Right cardiac atrium (tissue), 5 donors: ENCODE measurements around the gene KCNK7. TPM values are rescaled to one million over a fixed set of nuclear protein-coding genes. Genes with fewer than 3 reads are reported as not detected.

Experiments
- ATAC-seq, 2 donors: fragments of 200-7000 bp; cut with Tn5 transposase; one replicate each; pipeline versions ENCODE4 v1.8.0 to v1.9.1; 2020; ENCODE audit warnings: moderate library complexity in 2 of 2, mild to moderate bottlenecking in 1 of 2
- DNase-seq, 3 donors: peaks; one replicate each; pipeline ENCODE4 v3.0.0-alpha.2; 2020
- H3K27ac ChIP-seq: one replicate; pipeline ENCODE4 v1.5.1; 2013; ENCODE audit warnings: mild to moderate bottlenecking, low read length, control low read depth, moderate library complexity
- H3K27me3 ChIP-seq: one replicate; pipeline ENCODE4 v1.6.1; 2013; ENCODE audit not compliant: control insufficient read depth, insufficient read depth
- H3K4me1 ChIP-seq: one replicate; pipeline ENCODE4 v1.6.1; 2013; ENCODE audit warnings: low read length; ENCODE audit not compliant: control insufficient read depth, insufficient read depth
- H3K4me3 ChIP-seq: one replicate; pipeline ENCODE4 v1.5.1; 2013; ENCODE audit warnings: low read length, control low read depth
- H3K9me3 ChIP-seq: one replicate; pipeline ENCODE4 v1.6.1; 2013; ENCODE audit warnings: low read length; ENCODE audit not compliant: control insufficient read depth
- WGBS: extraction: QIAGEN DNeasy Blood & Tissue Kit; methylation state at CpG from one replicate; pipeline ENCODE4 v1.1.7; 2013; 5-methylcytosine and 5-hydroxymethylcytosine counted together
- intact Hi-C, 4 donors: fragments of 100-400 bp; cut with DNase I; formaldehyde crosslinking; loops; one replicate each; pipeline versions ENCODE4 v1.11.0 to v1.14.0; 2022 to 2023
- polyA plus RNA-seq: library from polyadenylated mRNA; stranded (reverse); fragments of 200-250 nt; gene quantifications from one replicate; pipeline ENCODE4 v1.2.3, GENCODE V29; 2013
- total RNA-seq, 4 donors: library from RNA; stranded (reverse); fragmentation: NEBNext Ultra II Directional; extraction: Animal tissue kit (Norgen Biotek cat#: 25700); gene quantifications; one replicate each; pipeline ENCODE4 v1.2.1, GENCODE V29; 2021
- donor health status: healthy with polysubstance abuse.
- donor health status: DM: no; HTN: yes; CAD: no.
- donor health status: DM: no; HTN: no; CAD: no.
- donor health status: DM: no; HTN: yes; CAD: no; lungs with severe emphysema.
- donor health status: DM: yes; HTN: yes; CAD: no.

Gene KCNK7
- total and polyA plus RNA-seq, 5 donors: 0.18 to 0.88 (median 0.31) TPM

DNA sequence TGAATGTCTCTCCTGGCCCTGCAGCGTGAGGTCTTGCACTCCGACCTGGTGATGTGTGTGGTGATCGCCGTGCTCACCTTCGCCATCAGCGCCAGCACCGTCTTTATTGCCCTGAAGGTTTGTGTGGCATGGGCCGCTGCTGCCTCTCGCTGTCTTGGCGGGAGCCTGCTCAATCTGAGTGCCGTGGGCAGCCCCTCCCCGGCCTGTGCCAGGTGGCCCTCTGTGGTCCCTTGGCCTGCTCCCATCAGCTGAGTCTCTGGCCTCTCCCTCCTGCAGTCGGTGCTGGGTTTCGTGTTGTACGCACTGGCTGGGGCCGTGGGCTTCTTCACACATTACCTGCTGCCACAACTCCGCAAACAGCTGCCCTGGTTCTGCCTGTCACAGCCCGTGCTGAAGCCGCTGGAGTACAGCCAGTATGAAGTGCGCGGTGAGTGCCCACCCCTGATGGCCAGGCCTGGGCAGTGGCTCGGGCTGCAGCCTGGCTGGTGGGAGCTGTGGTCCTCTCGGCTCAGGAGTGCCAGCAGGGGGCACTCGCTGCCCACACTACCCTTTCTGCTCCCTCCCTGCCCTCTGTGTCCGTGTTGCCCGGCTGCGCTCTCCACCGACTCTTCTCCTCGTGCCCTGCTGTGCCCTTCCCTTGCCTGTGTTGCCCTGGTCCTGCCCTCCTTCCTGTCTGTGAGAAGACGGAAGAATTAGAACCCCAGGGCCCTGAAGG lies 30.2 kb upstream of the KCNK7 start:
- H3K9me3 ChIP-seq: no peaks in the 10 kb centered on the region
- WGBS: 66% methylated on average over 30 of the region's 30 CpGs
- H3K4me1 ChIP-seq: no peaks in the 10 kb centered on the region
- intact Hi-C loops: loop anchor here in 1 of 4 donors (5.0 kb wide), 1 partner anchor 192 kb away; no protein-coding TSS in a partner anchor
- no peak overlapping the region for H3K27ac ChIP-seq
- ATAC-seq (peak; percentile 65 to 72), DNase-seq (peak; percentile 57 to 88 (median 87))
- no peak overlapping the region for H3K4me3 ChIP-seq
- H3K27me3 ChIP-seq: no peaks in the 10 kb centered on the region

DNA sequence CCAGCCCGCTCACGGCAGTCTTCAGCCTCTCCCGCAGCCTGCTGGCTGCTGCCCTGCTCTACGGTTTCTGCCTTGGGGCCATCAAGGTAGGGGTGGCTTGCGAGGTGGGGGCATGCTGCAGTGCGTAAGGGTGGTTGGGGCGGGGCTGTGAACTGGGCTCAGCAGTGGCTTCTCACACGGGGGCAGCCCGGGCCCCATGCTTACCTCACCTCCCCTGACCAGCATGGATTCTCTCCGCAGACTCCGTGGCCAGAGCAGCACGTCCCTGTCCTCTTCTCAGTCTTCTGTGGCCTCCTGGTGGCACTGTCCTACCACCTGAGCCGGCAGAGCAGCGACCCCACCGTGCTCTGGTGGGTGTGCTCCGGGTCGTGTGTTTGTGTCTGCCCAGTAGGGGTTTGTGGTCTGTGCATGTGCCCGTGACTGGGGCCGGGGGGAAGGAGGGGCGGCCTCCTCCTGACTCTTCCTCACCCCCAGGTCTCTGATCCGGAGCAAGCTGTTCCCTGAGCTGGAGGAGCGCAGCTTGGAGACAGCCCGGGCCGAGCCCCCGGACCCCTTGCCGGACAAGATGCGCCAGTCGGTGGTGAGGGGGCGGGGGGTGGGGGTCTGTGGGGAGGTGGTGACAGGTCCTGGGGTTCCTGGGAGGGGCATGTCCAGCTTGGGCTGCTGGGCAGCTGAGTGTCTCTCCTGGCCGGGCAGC lies 29.5 kb upstream of the KCNK7 start:
- peak in 1 of 3 donors; percentile 58 for DNase-seq
- Histone ChIP-seq H3K27ac (no peak overlapping the region), H3K4me1 (no peaks in the 10 kb centered on the region), H3K9me3 (no peaks in the 10 kb centered on the region), H3K27me3 (no peaks in the 10 kb centered on the region), H3K4me3 (no peak overlapping the region)
- 84% methylated on average over 30 of the region's 30 CpGs for WGBS
- no peak for ATAC-seq
- intact Hi-C loops: loop anchor here in 1 of 4 donors (5.0 kb wide), 1 partner anchor 192 kb away; no protein-coding TSS in a partner anchor

GRCh38 chr11:65623852-65624616 lies 28.4 kb upstream of the KCNK7 start:
- 91% methylated on average over 25 of the region's 25 CpGs for WGBS
- H3K27ac ChIP-seq: no peak overlapping the region
- DNase-seq (peak in 1 of 3 donors; percentile 41), ATAC-seq (no peak)
- no peaks in the 10 kb centered on the region for H3K4me1 ChIP-seq
- intact Hi-C loops: no loop called here
- no peak overlapping the region for H3K4me3 ChIP-seq
- no peaks in the 10 kb centered on the region for H3K27me3 ChIP-seq
- no peaks in the 10 kb centered on the region for H3K9me3 ChIP-seq

DNA sequence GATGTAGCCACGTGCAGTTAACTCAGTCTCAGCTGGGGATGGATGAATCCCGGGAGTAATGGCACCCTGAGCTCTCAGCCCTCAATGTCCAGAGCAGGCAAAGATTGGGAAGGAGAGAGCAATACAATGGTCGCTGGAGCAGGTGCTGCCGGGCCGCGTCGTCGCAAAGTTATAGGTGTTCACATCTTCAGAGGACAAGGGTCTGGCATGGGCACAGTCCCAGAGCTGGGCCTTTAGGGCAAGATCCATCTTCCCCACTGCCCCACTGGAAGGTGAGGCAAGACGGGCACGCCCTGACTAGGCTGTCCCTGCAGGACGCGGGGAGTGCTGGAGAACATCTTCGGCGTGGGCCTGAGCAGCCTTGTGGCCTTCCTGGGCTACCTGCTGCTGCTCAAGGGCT lies 27.6 kb upstream of the KCNK7 start:
- no peak for ATAC-seq
- Histone ChIP-seq H3K9me3 (no peaks in the 10 kb centered on the region), H3K27me3 (no peaks in the 10 kb centered on the region), H3K27ac (no peak overlapping the region), H3K4me3 (no peak overlapping the region), H3K4me1 (no peaks in the 10 kb centered on the region)
- intact Hi-C loops: no loop called here
- WGBS: 92% methylated on average over 14 of the region's 14 CpGs
- DNase-seq: peak in 1 of 3 donors; percentile 42

GRCh38 chr11:65622011-65622410 lies 26.4 kb upstream of the KCNK7 start:
- no peak overlapping the region for H3K27ac ChIP-seq
- no peaks in the 10 kb centered on the region for H3K27me3 ChIP-seq
- no peaks in the 10 kb centered on the region for H3K9me3 ChIP-seq
- DNase-seq (peak in 1 of 3 donors; percentile 44), ATAC-seq (no peak)
- 91% methylated on average over 16 of the region's 16 CpGs for WGBS
- H3K4me1 ChIP-seq: no peaks in the 10 kb centered on the region
- H3K4me3 ChIP-seq: no peak overlapping the region
- intact Hi-C loops: no loop called here

DNA sequence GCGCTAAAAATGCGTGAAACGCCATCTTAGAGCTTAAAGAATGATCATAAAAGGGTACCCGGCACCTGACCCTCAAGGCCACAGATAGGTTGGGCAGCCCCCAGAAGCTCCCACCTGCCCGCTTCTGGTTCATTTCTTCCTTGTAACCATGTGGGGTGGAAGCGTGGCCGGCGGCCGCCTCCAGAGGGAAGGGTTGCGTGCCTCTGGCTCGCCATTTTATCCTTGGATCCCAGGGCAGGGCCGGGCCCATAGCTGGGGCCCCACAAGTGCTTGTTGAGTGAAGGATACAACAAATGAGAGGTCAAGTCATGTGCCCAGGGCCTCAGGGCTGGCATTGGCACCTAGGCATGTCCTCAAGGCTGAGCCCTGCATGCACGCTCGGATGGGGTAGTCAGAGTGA lies 25.9 kb upstream of the KCNK7 start:
- Histone ChIP-seq H3K4me1 (peaks cover 3% of the 10 kb centered on the region), H3K27me3 (no peaks in the 10 kb centered on the region), H3K27ac (no peak overlapping the region), H3K9me3 (no peaks in the 10 kb centered on the region), H3K4me3 (no peak overlapping the region)
- DNase-seq: no peak
- 94% methylated on average over 14 of the region's 14 CpGs for WGBS
- intact Hi-C loops: no loop called here
- ATAC-seq: no peak

DNA sequence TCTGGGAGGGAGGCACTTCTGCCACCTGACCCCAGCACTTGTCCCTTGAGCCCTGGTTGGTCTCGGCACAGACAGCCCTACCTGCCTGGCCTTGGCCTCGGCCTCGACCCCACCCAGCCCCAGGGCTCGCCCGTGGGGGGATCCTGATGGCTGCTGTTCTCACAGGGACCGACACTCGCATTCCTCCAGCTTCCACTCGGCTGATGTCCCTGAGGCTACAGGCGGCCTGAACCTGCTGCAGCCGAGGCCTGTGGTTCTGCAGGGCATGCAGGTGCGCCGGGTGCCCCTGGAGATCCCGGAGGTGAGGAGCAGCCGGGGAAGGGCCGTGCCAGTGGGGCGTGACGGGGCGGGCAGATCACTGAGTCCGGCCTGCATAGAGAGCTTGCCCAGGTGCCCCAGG lies 25.1 kb upstream of the KCNK7 start:
- Histone ChIP-seq H3K27ac (no peak overlapping the region), H3K4me3 (no peak overlapping the region), H3K27me3 (no peaks in the 10 kb centered on the region), H3K4me1 (peaks cover 3% of the 10 kb centered on the region), H3K9me3 (no peaks in the 10 kb centered on the region)
- ATAC-seq (no peak), DNase-seq (peak in 1 of 3 donors; percentile 46)
- 93% methylated on average over 19 of the region's 19 CpGs for WGBS
- intact Hi-C loops: no loop called here

GRCh38 chr11:65619281-65619928 lies 23.8 kb upstream of the KCNK7 start:
- intact Hi-C loops: no loop called here
- no peak overlapping the region for H3K27ac ChIP-seq
- H3K4me3 ChIP-seq: no peak overlapping the region
- no peaks in the 10 kb centered on the region for H3K27me3 ChIP-seq
- H3K4me1 ChIP-seq: peaks cover 3% of the 10 kb centered on the region
- DNase-seq (peak in 1 of 3 donors; percentile 39), ATAC-seq (no peak)
- H3K9me3 ChIP-seq: no peaks in the 10 kb centered on the region
- 93% methylated on average over 29 of the region's 29 CpGs for WGBS

GRCh38 chr11:65618763-65619162 lies 23.2 kb upstream of the KCNK7 start:
- H3K4me1 ChIP-seq: peaks cover 3% of the 10 kb centered on the region
- no peak overlapping the region for H3K27ac ChIP-seq
- DNase-seq (peak in 1 of 3 donors; percentile 30), ATAC-seq (no peak)
- intact Hi-C loops: no loop called here
- H3K9me3 ChIP-seq: no peaks in the 10 kb centered on the region
- H3K4me3 ChIP-seq: no peak overlapping the region
- H3K27me3 ChIP-seq: no peaks in the 10 kb centered on the region
- 89% methylated on average over 14 of the region's 14 CpGs for WGBS

- Histone ChIP-seq H3K9me3 (no peaks in the 10 kb centered on the region), H3K4me1 (peaks cover 3% of the 10 kb centered on the region), H3K27me3 (no peaks in the 10 kb centered on the region), H3K4me3 (no peak overlapping the region), H3K27ac (no peak overlapping the region)
- intact Hi-C loops: no loop called here
- WGBS: 91% methylated on average over 33 of the region's 33 CpGs
- ATAC-seq (no peak), DNase-seq (peak in 2 of 3 donors; percentile 52 to 71)
Measured at GRCh38 chr11:65617990-65618751, 22.6 kb upstream of the KCNK7 start.
